ENCODE results near the gene APEX2.

Gene APEX2

DNA sequence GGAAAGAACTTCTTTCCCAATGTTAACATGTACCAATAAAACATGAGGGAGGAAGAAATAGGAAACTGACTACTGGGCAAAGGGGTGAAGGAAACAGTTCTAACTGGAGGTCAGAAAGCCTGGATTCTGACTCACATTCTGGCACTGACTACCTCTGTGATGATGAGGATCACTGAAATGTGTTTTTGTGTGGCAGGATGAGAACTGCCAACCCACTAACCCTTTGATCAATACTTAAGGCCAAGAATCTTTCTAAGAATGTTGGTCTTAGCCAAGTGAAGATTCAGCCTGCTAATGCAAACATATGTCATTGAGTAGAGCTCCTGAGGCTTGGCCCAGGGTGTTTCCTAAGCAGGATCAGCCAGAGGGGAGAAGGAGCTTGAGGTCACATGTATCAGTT, 26.0 kb downstream of the APEX2 start:
- in situ Hi-C loops (cut with HindIII; ENCODE audit: low pct_ligation_motif_present, low sequenced_read_pairs), result no loop called here
- TF ChIP-seq, protein P1, sequence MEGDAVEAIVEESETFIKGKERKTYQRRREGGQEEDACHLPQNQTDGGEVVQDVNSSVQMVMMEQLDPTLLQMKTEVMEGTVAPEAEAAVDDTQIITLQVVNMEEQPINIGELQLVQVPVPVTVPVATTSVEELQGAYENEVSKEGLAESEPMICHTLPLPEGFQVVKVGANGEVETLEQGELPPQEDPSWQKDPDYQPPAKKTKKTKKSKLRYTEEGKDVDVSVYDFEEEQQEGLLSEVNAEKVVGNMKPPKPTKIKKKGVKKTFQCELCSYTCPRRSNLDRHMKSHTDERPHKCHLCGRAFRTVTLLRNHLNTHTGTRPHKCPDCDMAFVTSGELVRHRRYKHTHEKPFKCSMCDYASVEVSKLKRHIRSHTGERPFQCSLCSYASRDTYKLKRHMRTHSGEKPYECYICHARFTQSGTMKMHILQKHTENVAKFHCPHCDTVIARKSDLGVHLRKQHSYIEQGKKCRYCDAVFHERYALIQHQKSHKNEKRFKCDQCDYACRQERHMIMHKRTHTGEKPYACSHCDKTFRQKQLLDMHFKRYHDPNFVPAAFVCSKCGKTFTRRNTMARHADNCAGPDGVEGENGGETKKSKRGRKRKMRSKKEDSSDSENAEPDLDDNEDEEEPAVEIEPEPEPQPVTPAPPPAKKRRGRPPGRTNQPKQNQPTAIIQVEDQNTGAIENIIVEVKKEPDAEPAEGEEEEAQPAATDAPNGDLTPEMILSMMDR (IDR thresholded peaks at IDR 0.05; ENCODE audit: low read depth, low read length, missing control alignments), result no peak
- no peak for DNase-seq
- Histone ChIP-seq H3K27me3 (replicated peaks) (no peaks in the 10 kb centered on the region), H3K4me3 (ENCODE audit: low read depth, low read length) (no peak overlapping the region), H3K27ac (no peak overlapping the region), H3K36me3 (replicated peaks) (no peaks in the 10 kb centered on the region)

DNA sequence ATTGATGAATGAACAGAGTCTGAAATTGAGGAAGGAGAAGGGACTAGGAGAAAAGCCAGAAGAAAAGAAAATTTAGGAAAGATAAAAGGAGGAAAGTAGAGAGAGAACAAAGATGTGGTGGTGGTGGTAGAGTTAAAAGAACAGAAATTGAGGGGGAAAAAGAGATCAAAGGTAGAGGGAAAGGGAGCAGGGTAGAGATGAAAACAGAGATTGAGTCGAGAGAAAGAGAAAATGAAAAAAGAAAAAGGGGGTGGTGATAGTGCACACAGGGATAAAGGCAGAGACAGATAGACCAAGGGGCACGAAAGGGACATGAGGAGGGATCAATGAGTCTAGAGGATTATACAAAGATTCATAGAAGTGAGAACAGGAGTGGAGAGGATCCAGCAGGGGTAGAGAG, 26.7 kb downstream of the APEX2 start:
- H3K4me3 ChIP-seq (ENCODE audit: low read depth, low read length), result no peak overlapping the region
- in situ Hi-C loops (cut with HindIII; ENCODE audit: low pct_ligation_motif_present, low sequenced_read_pairs), result no loop called here
- no peaks in the 10 kb centered on the region for H3K27me3 ChIP-seq (replicated peaks)
- DNase-seq, result no peak
- TF ChIP-seq, protein P1 (IDR thresholded peaks at IDR 0.05; ENCODE audit: low read depth, low read length, missing control alignments), result no peak
- H3K27ac ChIP-seq, result no peak overlapping the region
- no peaks in the 10 kb centered on the region for H3K36me3 ChIP-seq (replicated peaks)

DNA sequence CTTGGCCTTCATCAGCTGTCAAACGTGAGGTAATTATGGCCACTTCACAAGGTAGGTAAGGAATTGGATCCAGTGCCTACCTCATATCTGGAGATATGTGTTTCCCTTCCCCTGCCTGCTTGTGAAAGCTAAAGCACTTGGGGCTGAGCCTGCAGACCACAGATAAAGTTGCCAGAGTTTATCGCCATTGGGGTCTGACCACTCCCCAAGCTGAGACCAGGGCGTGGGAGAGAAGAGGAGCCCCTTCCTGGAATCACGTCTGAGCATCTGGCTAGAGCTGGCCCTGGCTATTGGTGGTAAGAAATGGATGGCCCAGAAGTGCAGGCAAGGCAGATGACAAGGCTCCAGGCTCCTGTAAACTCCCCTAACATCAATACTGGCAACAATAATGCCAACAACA, 27.9 kb downstream of the APEX2 start:
- no peak for DNase-seq
- H3K4me3 ChIP-seq (ENCODE audit: low read depth, low read length), result no peak overlapping the region
- TF ChIP-seq, protein P1 (IDR thresholded peaks at IDR 0.05; ENCODE audit: low read depth, low read length, missing control alignments), result no peak
- in situ Hi-C loops (cut with HindIII; ENCODE audit: low pct_ligation_motif_present, low sequenced_read_pairs), result no loop called here
- H3K27ac ChIP-seq, result no peak overlapping the region
- no peaks in the 10 kb centered on the region for H3K27me3 ChIP-seq (replicated peaks)
- H3K36me3 ChIP-seq (replicated peaks), result no peaks in the 10 kb centered on the region

DNA sequence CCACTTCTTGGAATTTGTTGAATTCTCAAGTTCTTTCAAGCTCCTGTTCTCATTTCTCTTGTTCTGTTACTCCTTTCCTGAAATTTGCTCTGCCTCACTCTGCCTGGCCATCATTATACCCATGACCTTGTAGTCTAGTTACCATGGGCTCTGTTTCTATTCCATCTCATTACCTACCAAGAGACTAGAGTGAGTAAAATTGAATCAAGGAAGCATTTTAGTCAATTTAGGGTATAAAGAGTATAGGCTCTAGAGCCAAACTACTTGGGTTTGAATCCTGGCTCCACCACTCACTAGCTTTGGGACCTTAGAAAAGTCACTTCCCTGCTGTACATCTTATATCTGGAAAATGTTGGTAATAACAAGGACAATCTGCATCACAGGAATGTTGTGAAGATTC, 28.4 kb downstream of the APEX2 start:
- no peaks in the 10 kb centered on the region for H3K36me3 ChIP-seq (replicated peaks)
- H3K27me3 ChIP-seq (replicated peaks), result no peaks in the 10 kb centered on the region
- H3K4me3 ChIP-seq (ENCODE audit: low read depth, low read length), result no peak overlapping the region
- TF ChIP-seq, protein P1 (IDR thresholded peaks at IDR 0.05; ENCODE audit: low read depth, low read length, missing control alignments), result no peak
- in situ Hi-C loops (cut with HindIII; ENCODE audit: low pct_ligation_motif_present, low sequenced_read_pairs), result no loop called here
- no peak overlapping the region for H3K27ac ChIP-seq
- DNase-seq, result no peak

DNA sequence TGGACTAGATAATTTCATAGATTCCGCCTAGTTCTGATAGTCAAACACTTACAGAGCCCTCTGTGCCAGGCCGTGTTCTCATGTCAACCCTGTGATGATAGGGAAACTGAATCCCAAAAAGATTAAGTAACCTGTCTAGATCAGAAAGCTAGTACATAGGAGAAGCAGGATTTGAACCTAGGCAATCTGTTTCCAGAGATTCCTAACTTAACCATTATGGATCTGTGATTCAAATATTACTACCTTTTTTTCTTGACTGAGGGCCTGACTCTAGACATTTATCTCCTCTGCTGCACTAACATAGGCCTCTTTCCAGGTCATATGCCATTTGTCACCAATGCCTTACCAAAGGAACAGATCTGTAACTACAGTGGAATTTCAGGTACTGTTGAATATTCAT, 29.1 kb downstream of the APEX2 start:
- Histone ChIP-seq H3K36me3 (replicated peaks) (no peaks in the 10 kb centered on the region), H3K27ac (no peak overlapping the region), H3K27me3 (replicated peaks) (no peaks in the 10 kb centered on the region), H3K4me3 (ENCODE audit: low read depth, low read length) (no peak overlapping the region)
- in situ Hi-C loops (cut with HindIII; ENCODE audit: low pct_ligation_motif_present, low sequenced_read_pairs), result no loop called here
- TF ChIP-seq, protein P1 (IDR thresholded peaks at IDR 0.05; ENCODE audit: low read depth, low read length, missing control alignments), result no peak
- no peak for DNase-seq

Measured in brain microvascular endothelial cell (primary cell).